G401.6 (cell line): Measurements from ENCODE around the gene MRLN.
"Not testable (repeated sequence)": the region's sequence is repeated elsewhere in the genome, so short reads cannot be mapped to it uniquely, and the experiment has no call there.

Source experiments
- FAIRE-seq: peaks from 2 replicates; lab custom pipeline; 2012; peaks lifted over from hg19 to GRCh38; lab: Jason Lieb, UNC

MRLN gene

DNA sequence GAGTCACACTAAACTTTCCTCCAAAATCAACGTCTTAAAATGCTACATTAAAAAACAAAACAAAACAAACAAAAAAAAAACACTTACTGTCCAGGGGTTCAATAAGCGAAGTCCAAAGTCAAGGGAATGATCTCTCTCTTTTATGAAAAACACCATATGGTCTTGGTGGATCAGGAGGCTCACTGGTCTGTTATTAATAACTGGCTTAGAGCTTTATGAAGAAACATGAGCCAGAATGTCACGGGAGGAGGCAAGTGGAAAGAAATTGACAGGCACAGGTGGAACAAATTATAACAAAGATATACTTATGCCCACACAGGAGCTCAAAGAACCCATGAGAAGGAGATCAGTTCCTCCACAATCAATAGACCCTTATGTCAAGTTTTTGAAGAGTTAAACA is at the start of gene MRLN:
Gene MRLN, minus strand, starts transcription at position 189 of the 400 bp plus-strand sequence.
- FAIRE-seq = no peak

DNA sequence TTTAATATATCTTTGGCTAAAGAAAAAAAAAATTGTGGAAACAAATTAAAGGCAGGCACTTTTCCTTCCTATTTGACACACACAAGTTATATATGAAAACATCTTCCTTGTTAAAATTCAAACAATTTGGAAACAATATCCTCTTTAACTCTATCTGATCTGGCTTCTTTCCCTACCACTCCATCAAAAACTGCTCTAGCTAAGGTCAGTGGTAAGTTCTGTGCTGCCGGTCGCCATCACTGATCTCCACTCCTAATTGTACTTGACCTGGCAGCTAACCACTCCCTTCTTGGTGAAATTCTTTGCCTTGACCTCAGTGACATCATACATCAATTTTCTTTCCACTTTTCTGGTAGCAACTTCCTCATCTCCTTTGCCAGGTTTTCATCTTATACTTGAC is 47.9 kb upstream of the MRLN start:
- FAIRE-seq = no peak

DNA sequence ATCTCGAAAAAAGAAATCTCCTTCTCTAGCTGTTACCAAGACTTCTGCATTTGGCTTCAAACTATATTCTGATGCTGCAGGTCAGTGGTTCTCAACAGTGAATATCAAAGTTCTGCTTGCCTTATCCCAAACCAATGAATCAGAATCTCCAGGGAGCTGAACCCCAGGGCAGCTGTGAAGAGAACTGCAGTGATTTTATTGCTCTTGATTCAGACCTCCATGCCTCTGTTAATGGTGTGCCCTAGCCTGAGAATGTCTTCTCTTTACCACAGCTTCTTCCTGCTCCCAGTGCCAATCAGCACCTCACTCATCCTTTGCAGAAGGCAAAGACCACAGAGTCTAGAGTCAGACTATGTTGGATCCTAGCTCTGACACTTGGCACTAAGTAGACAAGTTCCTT is 46.2 kb upstream of the MRLN start:
- FAIRE-seq = no peak

DNA sequence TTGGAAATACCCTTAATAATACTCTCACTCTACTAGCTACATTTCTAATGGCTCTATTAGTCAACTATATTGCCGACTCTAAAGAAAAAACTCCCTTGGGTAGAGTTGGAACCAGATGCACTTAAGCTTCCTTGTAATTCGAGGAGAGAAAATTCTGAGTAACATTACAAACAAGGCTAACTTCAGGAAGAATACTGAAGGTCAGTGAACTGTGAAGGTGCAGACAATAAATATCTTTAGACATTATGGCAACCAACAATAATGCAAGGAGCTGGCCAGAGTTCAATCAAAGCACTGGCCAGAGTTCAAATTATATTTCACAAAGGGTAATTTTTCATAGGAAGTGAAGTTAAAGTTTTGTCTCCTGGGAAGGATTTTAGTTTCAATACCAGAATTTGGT is 40.7 kb upstream of the MRLN start:
- FAIRE-seq = no peak

DNA sequence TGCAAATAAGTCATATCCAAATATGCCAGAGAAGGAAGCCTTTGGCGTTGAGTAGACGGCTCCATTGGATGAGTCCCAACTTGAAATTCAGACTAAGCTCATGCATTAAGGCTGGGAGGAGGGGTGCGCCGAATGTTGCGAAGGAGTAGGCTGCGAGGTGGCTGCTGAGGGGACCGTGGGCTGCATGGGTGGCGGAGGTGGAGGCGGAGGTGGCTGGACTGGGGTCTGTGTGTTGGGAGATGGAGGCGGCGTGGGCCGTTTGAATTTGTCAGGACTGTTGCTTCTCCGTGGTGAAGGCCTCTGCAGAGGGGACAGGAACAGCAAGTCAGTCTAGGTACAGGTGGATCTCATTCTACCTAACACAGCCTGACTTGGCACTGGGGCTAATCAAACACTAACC is 39.6 kb upstream of the MRLN start:
- no peak for FAIRE-seq

DNA sequence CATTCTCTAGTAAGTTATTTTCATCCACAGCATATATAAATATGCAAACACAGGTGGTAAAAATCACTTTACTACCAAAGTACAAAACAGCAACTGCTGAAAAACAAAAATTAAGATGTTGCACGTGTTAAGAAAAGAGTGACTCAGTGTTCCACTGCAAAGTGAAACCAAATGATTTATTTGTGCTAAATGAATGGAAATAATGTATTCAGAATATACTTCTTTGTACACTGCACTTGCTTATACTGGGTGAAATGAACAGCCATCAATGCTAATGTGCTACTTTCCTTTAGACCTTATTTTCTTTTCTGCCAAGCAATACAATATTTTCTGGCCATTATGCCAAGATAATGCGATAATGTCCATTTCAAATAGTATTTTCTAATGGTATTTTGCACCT is 38.3 kb upstream of the MRLN start:
- no peak for FAIRE-seq

DNA sequence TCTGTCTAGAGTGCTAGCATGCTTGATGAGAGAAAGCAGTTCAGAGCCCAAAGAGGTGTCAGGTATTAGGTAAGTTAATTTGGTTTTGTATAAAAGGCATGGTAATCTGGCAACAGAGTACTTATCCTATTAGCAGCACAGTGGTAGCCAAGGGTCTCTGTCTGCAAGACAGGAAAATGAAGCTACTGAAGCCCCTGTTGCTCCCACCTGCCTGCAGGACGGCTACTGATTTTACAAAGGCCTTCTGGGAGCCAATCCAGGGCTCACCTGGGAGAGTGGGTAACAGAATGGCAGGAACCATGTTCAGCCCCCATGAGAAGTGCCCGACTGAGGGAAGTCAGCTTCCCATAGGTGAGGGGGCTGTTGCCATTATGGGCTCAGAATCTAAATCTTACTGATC is 36.8 kb upstream of the MRLN start:
- FAIRE-seq = not testable (repeated sequence)

DNA sequence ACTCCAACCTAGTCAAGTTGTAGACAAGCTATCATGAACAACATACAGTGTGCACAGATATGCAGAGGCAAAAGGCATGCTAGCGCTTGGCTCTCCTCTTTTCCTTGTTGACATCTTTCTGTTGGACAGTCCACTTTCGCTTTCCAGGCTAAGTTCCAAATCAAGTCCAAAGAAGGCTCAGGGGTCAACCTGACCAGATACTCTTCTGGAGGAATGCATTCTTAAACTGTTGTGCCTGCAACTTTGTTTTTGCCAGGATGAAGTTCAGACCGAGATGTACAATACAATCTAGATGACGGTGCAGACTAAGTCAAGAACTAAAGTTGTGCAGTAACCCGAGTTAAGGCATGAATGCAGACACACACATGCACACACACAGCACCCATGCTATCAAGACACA is 35.7 kb upstream of the MRLN start:
- FAIRE-seq = not testable (repeated sequence)

DNA sequence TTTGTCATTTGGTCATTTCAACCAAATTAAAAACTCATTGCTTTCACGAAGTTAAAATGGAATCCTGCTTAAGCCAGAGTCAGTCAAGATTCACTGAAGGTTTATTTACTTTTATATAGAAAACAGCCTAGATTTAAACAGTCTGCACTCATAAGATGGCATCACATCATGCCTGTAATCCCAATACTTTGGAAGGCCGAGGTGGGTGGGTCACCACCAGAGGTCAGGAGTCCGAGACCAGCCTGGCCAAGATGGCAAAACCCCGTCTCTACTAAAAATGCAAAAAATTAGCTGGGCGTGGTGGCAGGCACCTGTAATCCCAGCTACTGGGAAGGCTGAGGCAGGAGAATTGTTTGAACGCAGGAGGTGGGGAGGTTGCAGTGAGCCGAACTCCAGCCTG is 33.8 kb upstream of the MRLN start:
- FAIRE-seq = not testable (repeated sequence)

DNA sequence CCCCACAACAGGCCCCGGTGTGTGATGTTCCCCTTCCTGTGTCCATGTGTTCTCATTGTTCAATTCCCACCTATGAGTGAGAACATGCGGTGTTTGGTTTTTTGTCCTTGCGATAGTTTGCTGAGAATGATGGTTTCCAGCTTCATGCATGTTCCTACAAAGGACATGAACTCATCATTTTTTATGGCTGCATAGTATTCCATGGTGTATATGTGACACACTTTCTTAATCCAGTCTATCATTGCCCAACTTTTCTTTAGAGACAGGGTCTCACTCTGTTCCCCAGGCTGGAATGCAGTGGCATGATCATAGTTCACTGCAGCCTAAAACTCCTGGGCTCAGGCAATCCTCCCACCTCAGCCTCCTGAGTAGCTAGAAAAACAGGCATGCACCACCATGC is 32.2 kb upstream of the MRLN start:
- not testable (repeated sequence) for FAIRE-seq

DNA sequence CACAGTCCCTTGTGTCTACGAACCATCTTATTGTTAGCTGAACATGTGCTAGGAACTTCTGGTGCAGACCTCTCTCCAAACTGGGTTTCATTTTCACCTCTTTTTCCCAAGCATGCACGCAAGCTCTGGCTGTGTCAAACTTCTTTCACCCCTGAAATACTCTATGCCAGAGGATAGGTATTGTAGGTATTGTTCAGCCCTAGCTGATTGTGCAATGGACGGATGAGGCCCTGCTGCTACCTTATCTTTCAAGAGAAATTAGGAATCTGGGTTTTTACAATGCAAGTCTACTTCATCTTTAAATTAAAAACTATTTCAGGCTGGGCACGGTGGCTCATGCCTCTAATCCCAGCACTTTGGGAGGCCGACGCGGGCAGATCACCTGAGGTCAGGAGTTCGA is 28.3 kb upstream of the MRLN start:
- no peak for FAIRE-seq

DNA sequence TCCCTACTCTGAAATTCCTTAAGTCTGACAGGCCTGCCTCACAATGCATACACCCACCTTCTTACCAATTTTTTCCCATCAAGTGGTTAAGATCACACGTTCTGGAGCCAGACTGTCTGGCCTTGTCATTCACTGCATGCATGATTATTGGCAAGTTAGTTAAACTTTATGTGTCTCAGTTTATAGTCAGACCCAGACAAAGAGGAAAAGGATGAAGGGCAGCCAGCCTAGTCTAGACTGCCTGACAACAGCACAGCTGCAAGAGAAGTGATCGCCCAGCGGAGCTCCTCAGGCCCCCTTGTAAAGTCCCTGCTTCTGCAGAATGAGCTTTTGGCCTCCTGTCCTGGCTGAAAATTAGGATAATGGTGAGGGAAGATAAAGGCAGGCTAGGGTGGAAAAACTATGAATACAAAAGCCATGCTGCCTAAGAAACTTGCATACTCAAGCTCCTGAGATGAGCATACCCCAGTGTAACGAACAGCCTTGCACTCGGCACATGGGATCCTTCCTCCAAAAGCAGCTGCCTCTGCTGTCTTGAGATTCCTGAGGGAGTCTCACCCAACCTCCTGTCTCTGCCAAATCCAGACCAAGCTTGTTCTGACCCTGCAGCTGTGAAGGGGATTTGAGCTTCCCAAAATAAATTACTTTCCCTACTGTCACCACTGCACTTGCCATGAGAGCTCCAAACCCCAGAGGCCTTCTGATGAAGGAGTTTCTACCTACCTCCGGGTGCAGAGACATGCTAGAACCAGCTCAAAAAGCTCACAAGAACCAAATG is 26.7 kb upstream of the MRLN start:
- no peak for FAIRE-seq

DNA sequence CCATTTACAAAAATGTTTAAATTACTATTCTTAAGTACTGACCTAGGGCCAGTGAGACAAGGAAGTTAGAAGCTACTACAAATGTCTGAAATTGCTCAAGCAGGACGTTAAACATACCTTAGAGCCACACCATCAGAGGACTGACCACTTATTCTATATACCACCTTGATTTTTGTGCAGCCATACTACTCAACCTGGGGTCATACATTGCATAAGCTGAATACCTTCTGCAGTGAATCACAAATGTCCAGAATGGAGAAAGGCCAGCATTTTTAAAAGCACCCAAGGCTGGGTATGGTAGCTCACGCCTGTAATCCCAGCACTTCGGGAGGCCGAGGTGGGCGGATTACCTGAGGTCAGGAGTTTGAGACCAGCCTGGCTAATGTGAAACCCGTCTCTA is 21.2 kb upstream of the MRLN start:
- no peak for FAIRE-seq

DNA sequence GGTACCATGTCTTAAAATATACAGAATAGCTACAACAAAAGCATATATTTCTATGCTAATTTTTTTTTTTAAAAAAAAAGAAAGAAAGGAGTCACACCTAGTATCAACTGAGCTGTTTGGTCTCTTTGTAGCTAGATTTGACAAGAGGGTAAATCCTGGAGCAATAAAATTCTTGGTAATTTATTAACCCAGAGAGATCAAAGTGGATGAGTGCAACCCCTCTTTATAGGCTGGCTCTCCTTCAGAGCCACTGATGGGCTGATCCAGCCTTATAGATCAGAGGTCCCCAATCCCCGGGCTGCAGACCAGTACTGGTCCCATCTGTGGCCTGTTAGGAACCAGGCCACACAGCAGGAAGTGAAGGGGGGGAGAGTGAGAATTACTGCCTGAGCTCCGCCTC is 19.8 kb upstream of the MRLN start:
- no peak for FAIRE-seq

DNA sequence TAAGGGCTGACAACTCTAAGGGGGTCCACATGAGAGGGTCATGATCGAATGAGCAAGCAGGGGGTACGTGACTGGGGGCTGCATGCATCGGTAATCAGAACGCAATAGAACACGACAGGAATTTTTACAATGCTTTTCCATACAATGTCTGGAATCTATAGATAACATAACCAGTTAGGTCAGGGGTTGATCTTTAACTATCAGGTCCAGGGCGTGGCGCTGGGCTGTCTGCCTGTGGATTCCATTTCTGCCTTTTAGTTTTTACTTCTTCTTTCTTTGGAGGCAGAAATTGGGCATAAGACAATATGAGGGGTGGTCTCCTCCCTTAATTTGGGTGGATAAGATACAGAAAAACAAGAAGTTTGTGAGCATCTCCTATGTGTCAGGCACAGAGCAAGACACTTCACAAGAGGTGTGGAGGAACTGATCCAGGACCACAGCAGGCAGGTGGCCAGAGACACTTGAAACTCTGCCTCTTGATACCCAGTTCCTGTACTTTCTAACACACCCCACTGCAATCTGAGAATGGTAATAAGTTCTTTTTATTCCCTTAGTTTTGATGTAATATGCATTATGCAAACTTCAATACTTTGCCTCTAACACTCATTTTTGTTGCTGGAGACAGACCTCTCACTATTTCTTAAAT is 18.0 kb upstream of the MRLN start:
- no peak for FAIRE-seq

DNA sequence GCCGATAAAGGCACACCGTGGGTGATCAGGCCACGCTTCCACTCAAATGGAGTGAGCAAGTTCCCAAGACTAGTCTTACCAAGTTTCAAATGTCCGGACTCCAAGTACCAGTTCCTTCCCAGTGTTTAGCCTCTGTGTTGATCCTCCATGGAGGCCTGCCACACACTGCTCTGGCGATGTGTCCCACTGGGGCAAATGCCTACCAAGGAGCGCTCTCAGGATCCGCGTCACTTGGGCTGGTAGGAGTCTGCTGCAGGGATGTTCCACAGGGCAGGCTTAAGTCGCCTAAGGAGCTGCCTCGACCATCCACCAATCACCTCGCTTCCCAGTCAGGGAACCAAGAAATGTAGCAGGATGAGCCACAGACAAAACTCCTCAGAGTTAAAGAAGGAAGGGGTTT is 17.4 kb upstream of the MRLN start:
- no peak for FAIRE-seq

DNA sequence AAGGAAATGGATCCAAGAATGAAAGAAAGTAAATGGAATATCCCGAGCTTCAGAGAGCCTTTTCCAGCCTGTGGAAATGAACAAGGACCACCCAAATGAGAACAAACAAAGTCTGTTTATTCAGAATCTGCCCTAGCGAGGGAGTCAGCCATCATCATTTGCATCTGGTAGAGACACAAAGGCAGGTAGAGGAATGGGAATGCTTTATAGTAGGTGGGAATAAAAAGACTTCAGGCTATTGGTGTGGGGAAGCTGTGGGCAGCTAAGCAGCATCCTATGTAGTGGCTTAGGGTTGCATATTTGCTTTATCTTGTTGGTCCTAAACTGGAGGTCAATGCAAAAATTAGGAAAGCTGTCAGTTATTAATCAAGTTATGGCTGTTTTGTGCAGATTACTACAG is 9.2 kb upstream of the MRLN start:
- no peak for FAIRE-seq

DNA sequence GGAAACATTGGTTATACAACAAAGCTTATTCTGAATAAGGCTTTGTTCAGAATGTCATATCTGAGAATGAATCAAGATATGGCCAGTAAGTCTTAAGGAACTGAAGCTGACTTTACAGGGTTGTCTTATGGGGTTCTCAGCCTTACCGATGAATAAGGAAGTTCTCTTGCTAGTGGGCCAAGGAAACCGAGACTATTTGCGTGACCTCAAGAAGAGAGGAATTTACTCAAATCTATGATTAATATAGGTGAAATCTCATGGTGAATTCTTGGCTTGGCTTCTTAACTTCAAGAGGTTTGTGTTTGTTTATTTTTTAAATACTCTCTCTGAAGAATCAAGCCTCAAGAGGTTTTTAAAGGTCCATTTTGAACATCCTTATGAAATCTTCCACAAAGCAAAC is 4.7 kb upstream of the MRLN start:
- FAIRE-seq = no peak

DNA sequence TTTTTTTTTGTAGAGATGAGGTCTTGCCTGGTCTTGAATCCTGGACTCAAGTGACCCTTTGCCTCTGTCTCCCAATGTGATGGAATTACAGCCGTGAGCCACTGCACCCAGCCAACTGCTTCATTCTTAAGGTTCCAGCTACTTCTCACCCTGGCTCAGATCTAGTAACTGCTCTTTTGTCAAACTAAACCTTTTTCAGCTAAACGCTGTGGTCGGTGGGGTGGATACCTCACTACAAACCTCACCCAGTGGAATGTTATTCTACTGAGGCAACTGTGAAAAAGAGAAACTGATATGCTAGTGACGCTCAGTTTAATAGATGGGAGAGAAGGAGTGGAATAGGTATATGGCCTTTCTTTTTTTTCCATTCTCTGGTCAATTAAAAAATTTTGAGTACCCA is 1.7 kb upstream of the MRLN start:
- no peak for FAIRE-seq

DNA sequence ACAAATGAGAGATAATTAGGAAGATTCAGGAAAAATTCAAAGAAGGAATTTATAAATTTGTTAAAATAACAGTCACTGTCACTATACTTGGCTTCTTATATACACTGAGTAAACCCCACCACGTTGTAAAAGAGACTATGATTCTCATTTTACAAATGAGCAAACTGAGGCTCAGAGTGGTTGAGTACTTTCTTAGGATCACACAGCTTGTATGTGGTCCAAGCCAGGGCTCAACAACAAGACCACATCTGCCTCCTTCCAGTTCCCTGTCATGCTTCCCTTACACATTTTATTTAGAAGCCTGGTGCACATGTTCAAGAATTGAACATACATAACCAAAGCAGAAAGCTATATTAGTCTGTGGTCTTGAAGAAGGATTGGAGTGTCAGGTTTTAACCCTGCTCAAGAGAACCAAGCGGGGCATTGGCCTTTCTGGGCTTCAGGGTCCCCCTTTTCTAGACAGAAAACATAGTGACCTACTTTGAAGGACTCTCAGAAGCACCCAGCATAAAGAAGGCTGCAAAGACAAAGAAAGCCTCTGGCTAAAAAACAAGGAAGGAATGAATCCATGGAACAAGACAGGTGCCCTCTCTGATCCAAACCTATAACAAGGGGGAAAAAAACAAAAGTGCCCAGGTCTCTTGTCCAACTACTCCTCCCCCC is 846 bp downstream of the MRLN start:
- FAIRE-seq = no peak

DNA sequence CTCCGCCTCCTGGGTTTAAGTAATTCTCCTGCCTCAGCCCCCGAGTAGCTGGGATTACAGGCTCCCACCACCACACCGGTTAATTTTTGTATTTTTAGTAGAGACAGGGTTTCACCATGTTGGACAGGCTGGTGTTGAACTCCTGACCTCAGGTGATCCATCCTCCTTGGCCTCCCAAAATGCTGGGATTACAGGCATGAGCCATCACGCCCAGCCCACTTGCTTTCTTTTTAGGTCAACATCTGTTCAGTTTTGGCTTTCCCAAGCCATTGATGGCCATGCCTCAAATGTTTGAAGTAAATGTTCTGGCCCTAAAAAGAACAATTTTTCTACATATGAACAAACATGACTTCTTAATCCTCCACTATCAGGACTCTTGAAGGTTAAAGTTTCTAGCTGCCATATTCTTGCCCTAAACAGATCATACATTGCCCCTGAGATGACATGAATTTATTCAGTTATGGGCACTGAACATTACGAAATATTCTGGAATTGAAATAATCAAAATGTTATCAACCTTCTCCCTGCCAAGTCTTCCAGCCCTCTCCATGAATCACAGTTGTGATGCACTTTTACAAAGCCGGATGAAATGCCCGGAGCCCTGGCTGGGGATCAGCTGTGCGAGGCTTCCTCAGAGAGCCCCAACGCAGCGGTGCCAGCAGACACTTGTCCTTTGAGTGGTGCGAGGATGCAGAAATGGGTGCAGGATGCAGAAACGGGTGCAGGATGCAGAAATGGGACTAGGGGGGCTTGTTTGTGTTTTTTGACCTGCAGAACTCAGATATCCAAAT is 2.9 kb downstream of the MRLN start:
- no peak for FAIRE-seq

DNA sequence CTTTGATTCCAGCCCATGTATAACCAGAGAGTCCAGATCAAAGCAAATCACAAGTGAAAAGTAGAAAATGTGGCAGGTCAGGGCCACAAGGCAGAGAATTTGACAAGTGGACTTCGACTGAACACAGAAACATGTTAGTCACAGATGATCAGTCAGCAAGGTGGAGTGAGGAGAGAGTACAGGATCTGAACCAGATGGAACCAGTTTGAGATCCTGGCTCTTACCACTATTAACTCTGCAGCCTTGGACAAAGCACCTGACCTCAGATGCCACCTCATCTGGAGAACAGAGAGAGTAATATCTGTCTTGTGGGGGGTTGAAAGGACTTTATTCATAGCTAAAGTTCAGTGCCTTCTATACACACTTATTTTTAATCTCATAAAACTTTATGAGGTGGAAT is 4.4 kb downstream of the MRLN start:
- no peak for FAIRE-seq

DNA sequence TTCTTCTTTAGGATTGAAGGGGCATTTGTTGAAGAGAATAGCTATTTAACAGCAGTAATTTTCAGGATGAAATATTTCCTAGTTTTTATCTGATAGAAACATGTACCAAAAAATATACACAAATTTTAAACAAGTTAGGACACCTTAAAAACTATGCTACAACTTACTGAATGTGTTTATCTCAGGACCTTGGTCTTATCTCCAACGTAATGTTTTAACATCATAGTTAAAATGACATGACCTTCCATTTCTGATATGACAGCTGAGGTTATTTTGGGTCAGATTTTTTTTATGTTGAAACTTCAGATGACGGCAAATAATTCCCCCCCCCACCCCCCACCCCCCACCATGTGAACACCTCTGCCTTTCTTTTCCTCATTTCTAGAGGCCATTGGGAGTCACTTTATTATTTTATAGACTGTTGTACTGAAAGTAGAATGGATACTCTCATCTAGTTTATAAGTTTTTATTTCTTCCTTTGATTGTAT is 8.0 kb downstream of the MRLN start:
- FAIRE-seq = no peak
